Activated CD4-positive, alpha-beta T cell treated with anti-CD3 and anti-CD28 coated beads for 24 hours (primary cell): ENCODE results near the gene PHACTR3.

Experiments
- DNase-seq, 2 donors: peaks; one replicate each; pipeline ENCODE4 v3.0.0-alpha.2; 2020; ENCODE audit warnings: low read depth in 2 of 2

The PHACTR3 gene

DNA sequence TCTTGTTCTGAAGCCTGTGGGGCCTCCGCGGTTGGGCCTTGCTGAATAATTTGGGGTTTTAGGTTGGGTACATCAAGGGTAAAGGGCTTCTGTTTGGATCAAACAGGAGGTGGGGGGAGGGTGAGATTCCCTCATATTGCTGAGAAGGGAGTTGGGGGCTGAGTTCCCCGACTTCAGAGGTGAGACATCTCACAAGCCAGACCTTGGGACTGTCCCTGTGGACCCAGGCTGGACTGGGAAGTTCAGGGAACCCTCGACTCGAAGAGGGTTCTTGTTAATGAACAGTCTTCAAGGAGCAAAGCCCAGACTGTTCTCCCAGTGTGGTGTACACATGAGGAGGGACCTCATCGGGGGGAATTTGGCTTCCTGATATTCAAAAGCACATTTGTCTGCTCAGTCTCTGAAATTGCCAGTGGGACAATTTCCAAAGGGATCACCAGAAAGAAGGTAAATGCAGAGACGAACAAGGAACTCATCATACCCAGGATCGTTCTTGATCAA lies 210.6 kb downstream of the PHACTR3 start:
- no peak for DNase-seq

DNA sequence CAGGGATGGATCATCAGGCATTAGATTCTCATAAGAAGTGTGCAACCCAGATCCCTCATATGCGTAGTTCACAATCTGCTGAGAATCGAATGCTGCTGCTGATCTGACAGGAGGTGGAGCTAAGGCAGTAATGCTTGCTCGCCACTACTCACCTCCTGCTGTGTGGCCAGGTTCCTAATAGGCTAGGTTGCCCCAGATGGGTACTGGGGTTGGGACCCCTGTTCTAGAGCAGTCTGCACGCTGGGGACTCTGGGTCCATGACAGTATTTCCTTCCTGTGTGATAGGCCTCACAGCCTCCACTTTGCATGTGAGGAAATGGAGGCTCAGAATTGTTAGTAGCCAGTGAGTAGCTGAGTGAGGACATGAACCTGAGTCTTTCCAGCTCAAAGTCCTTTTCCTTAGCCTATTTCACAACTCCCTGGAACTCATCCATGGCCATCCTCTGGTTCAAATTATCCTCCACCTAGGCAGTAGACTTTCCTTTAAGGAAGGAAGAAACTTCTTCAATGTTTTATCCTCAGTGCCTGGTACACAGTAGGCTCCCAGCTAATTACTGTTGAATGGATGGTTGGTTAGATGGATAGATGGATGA lies 211.9 kb downstream of the PHACTR3 start:
- no peak for DNase-seq

DNA sequence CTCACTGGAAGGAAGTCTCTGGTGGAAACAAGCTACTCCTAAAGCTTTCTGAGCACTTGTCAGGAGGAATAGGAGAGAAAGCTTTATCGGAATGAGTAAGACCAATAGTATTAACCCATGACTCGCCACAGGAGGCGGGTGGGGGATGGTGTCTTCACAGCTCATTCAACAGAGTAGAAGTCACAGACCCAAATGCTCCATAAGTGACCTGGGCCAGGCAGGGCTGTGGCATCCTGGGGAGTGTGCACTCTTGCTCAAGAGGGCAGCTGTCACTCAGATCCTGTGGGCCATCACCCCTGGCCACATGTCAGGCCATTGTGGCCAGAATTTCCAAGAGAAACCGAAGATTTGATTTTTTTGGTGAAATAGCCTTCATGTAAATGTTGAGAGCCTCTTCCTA lies 213.1 kb downstream of the PHACTR3 start:
- DNase-seq, result no peak

DNA sequence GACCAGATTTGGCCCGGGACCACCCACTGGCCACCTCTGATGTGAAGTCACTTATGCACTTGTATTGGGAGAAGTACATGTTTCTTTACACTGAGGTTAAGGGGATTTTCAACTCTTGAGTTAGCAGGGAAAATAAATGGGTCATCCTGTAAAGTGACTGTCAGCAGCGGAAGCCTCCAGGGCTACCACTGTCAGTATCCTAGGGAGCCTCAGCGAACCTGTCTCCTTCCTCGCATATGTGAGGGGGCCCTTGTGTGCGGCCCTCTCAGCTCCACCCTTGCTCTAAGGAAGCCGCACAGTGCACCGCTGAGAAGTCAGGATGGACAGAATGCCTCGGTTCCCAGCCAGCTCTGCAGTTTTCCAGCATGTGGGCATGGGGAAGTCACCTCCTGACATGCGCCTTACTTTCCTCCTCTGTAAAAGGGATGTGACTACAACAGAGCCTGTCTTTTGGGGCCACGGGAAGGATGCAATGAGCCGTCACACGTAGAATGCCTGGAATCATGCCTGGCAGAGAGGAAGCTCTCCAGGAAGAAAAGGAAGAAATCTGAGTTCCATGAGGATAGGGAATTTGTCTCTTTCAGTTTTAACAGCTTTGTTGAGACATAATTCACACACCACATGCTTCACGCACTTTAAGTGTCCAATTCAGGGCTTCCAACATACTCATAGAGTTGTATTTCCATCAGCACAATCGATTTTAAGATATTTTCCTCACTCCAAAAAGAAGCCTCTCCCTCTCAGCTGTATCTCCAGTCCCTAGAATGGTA lies 213.7 kb downstream of the PHACTR3 start:
- no peak for DNase-seq

DNA sequence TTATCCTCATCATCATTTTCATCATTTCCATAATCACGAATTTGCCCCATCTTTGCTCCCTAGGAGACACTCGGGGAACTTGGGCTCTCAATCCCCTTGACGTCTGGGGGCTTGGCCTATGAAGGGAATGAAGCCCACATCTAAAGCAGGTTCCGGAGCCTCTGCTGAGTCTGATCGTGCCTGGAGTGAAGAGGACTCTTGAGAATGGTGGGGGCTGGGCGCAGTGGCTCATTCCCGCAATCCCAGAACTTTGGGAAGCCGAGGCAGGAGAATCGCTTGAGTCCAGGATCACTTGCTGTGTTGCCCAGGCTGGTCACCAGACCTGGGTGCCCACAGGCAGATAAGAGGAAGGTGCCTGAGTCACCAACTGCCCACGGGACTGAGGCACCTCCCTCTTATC lies 214.6 kb downstream of the PHACTR3 start:
- no peak for DNase-seq

DNA sequence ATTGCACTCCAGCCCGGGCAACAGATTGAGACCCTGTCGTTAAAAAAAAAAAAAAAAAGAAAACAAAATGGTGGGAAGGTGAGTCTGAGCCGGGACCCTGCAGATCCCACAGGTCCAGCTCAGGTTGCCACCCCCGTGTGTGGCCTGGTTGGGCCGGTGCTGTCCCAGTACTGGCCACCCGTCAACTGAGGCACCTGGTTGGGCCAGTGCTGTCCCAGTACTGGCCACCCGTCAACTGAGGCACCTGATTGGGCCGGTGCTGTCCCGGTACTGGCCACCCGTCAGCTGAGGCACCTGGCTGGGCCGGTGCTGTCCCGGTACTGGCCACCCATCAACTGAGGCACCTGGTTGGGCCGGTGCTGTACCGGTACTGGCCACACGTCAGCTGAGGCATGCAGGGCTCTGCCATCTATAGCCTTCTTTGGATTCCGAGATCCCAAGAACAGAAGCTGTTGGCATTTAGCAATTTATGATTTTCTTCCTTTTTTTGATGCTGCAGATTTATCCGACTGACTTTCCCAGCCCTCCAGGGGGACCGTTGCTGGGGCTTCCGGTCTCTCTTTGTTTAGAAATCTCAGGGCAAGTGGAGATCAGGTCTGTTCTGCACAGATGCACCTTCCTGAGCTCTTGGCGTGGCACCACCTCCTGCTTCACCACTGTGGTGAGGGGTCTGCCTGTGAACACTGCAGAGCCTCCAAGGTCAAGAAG lies 215.3 kb downstream of the PHACTR3 start:
- no peak for DNase-seq

DNA sequence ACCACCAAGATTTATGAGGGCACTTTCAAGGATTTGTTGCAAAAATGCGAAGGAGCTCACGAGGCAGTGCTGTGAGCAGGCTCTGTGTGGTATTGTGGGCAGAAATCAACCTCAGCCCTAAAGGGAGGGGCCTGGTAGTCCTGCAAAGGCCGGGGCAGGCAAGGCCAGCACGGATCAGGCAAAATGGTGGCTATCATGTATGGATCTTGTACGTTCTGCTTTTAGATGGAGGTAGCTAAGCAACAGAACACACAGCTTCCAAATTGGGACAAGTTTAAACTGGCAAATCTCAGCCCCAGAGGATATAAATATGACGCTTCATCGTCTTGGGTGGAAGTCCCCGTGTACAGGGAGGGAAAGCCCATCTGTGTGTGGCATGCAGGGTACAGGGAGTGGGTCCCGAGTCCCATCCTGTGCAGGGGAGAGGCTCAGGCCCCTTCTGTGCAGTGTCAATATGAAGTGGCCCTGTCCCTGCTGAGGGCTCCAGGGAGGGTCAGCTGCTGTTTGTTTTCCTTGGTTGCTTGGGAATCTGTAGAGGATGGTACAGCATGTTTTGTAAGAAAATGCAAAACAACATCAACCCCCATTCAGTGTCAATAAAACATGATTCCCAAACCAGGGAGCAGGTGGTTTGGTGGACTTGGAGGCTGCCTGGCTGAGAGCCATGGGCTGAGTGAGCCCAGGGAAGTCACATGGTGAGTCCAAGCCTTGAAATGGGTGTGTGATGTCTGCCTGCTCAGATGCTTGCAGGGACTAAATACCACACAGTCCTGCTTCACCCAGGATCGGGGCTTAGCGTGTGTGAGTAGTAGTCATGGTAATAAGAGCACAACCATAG lies 216.1 kb downstream of the PHACTR3 start:
- DNase-seq, result no peak

DNA sequence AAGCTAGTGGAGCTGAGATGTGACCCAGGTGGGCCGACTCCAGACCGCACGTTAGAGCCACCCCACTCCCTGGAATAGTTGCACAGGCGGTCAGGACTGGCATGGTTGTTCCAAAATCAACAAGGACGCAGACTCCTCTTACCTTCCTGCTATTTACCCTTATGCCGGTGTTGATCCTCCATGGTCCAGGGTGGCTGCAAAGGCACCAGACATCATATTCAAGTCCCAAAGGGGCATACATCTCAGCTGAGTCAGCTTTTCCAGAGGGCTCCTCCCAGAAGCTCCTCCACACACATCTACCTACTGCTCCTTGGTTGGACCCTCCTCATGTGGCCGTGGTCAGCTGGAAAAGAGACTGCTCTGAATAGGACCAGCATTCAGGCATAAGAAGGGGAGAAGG lies 216.9 kb downstream of the PHACTR3 start:
- DNase-seq, result no peak

DNA sequence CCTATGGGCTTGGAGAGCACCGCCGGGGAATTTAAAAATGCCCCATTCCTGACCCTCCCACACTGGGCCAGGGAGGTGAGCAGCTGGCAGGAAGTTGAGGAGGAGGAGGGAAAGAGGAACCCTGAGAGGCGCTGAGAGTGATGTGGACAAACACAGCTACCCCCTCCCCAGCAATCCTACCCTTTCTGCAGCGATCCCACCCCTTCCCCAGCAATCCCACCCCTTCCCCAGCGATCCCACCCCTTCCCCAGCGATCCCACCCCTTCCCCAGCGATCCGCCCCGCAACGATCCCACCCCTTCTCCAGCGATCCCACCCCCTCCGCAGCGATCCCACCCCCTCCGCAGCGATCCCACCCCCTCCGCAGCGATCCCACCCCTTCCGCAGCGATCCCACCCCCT lies 217.4 kb downstream of the PHACTR3 start:
- DNase-seq, result no peak

DNA sequence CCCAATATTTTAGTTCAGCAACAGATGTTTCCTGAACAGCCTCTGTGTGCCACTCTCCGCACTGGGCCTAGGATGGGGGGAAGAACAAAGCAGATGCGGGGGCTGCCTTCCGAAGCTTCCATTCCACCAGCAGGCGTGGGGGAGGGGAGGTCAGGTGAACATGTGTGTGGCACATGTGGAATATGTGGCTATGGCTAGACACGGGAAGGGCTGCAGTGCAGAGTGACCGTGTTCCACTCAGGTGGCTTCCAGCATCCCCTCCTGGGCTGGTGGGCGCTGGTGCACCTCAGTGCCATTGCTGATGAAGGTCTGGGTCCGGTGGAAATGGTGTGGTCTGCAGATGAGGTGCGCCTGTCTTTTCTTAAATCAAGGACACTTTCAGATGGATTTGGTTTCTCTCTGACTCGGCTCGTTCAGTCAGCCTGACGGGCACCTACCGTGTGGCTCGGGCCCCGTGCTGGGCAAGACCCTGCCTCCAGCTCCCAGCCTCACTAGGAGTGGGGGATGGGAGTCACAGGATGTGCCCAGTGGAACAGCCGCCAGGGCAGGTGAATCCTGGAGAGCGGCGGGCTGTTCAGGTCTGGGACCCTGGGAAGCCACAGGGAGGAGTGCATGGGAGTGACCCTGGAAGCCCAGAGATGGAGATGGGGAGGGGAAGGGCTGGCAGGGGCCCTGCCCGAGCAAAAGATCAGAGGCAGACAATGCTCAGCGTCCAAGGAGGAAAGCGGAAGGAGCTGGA lies 218.1 kb downstream of the PHACTR3 start:
- DNase-seq, result no peak

DNA sequence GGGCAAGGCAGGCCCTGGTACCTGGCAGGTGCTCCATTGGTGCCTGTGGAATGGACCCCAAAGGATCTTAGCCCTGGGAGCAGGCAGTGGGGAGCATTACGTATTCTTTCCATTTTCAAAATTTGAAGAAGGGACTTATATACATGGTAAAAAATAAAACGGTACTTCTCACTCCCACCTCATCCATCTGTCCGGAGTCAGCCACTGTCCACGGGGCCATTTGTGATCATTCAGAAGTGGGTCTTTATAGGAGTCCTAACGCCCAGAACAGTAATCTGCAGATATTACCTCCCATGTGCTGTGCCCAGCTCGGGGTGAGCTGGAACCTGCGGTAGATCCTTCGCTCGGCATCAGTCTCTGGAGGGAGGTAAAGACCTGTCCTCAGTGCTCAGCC lies 218.7 kb downstream of the PHACTR3 start:
- DNase-seq, result no peak

DNA sequence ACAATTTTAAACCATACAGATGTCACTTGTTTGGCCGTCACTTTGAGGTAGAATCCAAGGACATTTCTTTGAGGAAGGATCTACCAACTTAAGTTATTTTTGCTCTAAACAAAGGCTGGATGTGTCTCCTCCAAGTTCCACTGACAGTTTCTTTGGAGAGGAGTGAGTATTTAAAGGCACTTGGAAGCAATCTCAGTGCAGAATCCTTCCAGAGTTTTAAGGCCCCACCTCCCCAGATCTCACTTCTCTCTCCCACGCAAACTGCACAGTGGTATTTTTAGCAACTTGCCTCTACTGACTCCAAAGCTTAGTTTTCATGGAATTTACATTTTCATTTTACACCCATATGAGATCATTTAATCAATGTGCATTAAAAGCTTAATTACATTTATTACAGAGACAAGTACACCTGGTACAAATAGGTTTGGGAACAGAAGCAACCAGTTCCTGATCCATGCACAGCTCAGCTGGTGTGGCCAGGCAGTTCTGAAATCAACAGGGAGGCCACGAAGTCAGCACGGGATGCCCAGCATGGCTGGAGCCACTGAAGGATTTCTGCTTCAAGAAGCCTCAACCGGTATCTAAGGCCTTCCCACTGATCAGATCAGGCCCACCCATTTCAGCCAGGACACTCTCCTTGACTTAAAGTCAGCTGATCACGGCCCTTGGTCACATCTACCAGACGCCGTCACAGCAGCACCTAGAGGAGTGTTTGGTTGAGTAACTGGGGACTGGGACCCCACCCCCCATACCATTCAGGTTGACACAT lies 219.3 kb downstream of the PHACTR3 start:
- DNase-seq, result no peak

DNA sequence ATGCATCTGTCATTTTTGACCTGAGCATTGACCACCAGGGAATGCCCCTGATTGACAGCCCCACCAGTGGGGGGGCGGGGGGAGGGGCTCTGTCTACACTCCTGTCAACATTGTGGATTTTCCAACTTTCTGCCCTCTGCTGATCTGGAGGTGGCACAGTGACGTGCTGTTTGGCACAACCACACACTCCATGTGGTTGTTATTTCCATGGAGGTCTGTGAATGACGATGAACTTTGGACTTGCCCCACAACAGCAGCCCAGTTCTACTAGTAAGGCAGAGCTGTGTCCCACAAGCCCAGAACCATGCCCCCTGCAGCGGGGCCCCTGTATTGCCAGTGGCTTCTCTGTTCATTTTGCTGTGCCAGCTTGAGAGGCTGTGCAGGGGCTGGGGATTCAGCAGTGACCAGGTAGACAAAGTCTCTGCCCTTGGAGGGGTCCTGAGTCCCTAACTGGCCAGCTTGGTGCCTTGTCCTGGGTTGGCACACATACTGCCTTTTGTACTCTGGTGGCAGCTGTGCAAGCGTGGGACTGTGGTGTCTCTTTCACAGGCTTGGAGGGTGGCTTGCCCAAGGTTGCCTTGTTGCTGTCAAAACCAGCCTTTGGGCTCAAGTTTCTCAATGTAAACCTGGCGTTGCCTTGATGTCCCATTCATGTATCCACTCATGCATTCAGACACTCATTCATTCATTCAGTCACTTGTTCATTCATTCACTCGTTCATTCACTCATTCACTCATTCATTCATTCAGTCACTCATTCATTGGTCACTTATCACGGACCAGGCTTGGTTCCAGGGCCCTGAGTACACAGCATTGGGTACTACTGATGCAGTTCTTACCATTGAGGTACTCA lies 220.6 kb downstream of the PHACTR3 start:
- no peak for DNase-seq

DNA sequence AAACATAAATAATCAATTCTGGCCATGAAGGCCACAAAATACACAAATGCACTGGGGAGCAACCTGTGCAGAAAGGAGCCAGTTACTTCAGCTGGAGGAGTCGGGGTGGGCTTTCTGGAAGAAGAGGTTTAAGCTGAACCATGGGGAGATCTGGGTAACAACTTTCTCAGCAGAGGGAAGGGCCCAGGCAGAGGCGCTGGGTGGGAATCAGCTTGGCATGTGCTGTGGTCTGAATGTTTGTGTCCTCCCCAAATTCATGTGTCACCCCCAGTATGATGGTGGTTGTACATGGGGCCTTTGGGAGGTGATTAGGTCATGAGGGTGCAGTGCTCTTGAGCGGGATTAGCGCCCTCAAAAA lies 221.2 kb downstream of the PHACTR3 start:
- DNase-seq, result no peak

DNA sequence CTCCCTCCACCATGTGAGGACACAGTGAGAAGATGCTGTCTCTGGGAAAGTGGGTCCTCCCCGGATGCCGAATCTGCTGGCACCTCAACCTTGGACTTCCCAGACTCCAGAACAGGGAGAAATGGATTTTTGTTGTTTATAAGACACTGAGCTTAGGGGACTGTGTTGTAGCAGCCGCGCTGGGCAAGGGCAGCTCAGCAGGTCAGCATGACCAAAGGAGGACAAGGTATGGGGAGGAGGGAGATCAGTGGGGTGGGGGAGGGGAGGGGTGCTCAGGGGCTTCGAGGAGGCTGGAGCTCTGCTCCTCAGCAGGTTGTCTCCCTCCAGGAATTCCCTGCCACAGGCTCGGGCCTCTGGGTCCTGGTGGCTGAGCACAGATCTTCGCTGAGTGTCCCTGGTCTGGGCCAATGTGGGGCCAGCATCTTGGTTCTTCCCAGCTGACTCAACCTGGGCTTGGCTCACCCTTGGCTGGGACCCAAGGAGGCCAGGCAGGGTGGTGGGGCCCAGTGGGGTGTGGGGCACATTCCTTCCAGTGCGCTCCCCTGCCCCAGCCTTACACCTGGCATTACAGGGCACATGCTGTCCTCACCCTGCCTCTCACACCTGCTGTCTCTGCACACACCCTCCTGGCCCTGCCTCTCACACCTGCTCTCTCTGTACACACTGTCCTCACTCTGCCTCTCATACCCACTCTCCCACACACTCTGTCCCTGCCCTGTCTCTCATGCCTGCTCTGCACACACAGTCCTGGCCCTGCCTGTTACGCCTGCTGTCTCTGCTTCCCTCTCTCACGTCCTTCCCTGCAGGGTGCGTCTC lies 221.8 kb downstream of the PHACTR3 start:
- no peak for DNase-seq

DNA sequence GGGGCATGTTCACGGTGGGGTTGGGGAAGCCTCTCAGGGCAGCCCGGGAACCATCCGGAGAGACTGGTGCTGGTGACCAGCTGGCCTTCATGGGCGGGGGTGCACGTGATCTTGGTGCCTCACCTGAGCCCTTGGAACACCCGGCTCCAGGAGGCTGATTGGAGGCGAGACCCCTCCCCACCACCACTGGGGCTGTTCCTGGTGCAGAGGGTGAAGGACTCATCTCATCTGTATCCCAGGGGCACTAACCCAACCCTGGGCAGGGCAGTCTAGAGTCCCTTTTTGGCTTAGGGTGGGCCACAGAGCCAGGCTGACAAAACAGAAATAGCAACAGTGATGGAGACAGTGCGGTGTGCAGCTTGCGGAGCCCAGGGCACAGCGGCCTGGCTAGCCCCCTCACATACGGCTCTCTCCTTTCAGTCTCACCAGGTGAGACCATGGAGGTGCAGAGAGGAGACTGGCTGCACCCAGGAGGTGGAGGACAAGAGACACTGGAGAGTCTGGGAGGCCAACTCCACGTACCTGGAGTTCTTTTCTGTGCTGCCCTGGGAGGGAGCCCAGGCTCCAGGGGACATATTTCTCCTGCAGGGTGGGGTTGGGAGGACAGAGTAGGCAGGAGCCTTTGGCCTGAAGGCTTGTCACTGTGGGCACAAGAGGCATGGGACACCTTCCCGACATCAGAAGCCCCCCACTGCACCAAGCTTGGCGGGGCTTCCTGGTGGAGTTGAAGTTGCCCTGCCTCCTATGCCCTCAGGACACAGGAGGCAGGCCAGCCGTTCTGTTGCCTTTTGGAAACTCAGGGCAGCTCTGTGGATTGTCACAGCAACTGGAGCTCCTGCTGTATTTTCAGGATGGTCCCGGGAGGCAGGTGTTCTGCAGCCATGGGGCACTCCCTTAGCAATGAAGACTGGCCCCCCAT lies 223.1 kb downstream of the PHACTR3 start:
- DNase-seq, result no peak

DNA sequence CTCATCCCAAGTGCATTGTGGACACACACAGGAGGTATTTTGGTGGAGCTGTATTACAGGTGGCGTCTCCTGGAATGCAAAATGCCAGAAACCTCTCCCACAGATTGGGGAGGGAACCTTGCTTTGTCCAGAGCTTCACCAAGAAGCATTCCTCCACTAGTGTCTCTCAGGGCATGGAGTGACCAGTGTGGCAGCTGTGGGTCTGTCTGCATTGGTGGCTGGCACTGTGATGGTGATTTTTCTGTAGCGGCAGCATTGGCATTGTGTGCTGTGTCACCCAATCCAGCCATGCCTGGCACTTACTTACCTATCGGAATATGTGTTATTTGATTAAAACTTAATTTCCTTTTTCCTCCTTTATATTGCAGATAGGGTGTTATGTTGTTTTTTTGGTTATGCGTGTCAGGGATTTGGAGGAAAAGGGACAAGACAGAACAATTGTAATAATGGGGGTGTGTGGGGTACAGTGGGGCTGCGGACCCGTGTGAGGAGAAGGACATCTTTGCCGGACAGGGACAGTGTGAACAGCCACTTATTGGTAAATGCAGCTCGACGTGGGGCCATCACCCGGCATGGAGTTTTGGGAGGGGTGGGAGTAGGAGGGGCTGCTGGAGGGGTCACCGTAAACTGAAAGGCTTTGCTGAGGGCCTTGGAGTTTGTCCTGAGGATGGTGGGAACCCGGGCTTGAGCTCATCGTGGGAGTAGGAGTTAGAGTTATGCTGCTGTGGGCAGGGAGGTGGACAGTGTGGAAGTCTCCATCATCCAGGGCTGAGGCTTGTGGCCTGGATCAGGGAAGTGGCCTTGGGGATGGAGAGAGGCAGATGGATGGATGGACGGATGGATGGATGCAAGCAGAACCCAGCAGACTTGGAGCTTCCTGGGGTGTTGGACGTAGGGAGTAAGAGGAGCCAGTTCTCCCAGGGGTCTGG lies 224.0 kb downstream of the PHACTR3 start:
- DNase-seq, result no peak
